ENCODE data around the gene RNF212.
"Not testable (repeated sequence)": the region's sequence is repeated elsewhere in the genome, so short reads cannot be mapped to it uniquely, and the experiment has no call there.

RNF212 gene

GRCh38 chr4:1047106-1047975 is 66.0 kb downstream of the RNF212 start:
- FAIRE-seq = no peak

DNA sequence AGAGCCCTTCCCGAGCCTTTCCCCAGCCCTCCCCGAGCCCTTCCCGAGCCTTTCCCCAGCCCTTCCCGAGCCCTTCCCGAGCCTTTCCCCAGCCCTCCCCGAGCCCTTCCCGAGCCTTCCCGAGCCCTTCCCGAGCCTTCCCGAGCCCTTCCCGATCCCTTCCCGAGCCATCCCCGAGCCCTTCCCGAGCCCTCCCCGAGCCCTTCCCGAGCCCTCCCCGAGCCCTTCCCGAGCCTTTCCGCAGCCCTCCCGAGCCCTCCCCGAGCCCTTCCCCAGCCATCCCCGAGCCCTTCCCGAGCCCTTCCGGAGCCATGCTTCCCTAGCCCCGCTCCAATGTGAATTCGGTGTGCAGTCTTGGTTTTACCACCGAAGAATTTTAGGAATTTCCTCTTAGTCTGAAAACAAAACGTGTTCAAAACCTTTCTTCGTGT is 66.8 kb downstream of the RNF212 start:
- not testable (repeated sequence) for FAIRE-seq

DNA sequence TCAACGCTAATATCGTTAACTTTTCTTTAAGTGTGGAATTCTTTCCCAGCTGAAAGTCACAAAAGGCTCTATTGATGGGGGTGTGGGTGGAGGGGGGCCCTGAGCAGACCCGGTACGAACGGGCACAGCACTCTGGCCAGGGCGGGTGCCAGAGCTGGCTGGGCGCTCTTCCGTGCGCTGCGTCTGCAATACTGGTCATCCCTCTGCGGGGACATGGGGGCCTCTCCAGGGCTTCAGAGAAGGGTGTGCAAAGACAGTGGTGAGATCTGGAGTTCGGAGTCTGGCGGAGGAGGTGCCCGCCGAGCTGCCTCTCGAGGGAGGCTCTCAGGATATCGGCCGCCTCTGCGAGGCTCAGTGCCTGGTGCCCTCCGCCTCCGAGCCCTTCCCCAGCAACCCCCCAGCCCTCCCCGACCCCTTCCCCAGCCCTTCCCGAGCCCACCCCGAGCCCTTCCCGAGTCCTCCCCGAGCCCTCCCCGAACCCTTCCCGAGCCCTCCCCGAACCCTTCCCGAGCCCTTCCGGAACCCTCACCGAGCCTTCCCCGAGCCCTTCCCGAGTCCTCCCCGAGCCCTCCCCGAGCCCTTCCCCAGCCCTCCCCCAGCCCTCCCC is 67.7 kb downstream of the RNF212 start:
- FAIRE-seq = no peak

GRCh38 chr4:1045193-1045594 is 68.2 kb downstream of the RNF212 start:
- no peak for FAIRE-seq

GRCh38 chr4:1044469-1045192 is 68.7 kb downstream of the RNF212 start:
- no peak for FAIRE-seq

DNA sequence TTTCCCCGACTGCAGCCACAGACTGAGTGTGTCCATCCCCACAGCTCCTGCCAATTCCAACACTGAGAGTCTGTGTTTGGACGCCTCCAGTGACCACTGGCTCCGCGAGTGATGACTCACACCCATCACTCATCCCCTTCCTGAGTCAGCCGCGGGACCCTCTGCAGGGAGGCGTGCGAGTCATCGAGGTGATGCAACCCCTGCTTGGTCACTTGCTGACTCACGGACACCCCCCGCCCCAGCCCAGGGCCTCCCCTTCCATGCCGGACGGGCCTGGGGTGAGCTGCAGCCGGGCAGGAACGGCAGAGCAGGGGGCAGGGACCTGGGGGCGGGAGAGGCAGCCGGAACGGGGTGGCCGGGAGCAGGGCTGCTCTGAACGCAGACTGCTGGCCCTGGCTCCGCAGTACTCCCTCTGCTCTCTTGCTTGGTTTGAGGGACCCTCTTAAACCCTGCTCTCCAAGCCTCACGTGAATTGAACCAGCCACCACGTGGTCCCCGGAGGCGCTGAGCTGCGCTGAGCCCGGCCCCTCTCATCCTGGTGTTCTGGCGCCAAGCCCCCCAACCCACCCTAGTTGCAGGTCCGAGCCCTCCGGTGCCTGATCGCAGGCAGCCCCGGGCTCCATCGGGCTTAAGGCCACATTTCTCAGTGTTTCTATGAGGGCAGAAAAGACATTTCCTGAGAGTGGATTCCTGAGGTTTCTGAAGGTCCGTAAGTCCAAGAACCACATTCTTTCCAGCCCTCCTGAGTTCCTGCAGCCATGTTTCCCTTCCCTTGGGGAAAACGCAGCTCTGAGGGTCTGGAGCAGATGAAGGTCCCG is 69.5 kb downstream of the RNF212 start:
- no peak for FAIRE-seq

GRCh38 chr4:1043162-1043561 is 70.2 kb downstream of the RNF212 start:
- no peak for FAIRE-seq

GRCh38 chr4:1042352-1043055 is 70.9 kb downstream of the RNF212 start:
- no peak for FAIRE-seq

GRCh38 chr4:1041936-1042330 is 71.4 kb downstream of the RNF212 start:
- FAIRE-seq = no peak

DNA sequence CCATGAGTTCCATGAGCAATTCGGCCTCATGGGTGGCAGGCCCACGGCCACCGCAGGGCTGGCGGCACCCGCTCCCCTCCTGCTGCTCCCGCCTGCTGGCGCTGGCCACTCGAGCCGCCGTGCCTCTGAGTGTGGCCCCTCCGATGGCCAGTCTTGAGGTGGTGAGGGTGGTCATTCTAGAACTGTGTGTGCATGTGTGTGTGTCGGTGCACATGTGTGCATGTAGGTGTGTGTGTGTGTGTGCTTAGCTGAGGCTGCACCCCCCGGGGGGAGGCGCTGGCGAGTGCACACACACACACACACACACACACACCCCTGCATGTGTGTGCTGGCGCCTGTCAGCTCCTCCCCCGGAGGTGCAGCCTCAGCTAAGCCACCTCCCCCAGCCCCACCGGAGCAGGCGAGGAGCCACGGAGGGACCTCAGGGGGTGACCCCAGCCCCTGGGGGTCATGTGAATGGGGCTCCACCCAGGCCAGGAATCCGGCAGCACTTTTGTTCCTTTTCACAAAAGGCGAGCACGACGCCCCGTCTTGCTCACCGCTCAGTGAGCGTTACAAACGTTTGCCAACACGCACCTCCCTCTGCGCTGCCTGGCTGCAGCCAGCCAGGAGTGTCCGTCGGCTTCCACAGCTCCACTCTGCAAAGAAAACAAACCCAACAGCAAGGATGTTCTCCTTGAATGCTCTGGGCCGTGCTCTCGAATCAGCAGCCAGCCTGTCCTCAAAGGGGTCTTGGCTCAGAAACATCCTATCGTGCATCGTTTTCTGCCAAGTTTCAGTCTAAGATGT is 72.0 kb downstream of the RNF212 start:
- no peak for FAIRE-seq

DNA sequence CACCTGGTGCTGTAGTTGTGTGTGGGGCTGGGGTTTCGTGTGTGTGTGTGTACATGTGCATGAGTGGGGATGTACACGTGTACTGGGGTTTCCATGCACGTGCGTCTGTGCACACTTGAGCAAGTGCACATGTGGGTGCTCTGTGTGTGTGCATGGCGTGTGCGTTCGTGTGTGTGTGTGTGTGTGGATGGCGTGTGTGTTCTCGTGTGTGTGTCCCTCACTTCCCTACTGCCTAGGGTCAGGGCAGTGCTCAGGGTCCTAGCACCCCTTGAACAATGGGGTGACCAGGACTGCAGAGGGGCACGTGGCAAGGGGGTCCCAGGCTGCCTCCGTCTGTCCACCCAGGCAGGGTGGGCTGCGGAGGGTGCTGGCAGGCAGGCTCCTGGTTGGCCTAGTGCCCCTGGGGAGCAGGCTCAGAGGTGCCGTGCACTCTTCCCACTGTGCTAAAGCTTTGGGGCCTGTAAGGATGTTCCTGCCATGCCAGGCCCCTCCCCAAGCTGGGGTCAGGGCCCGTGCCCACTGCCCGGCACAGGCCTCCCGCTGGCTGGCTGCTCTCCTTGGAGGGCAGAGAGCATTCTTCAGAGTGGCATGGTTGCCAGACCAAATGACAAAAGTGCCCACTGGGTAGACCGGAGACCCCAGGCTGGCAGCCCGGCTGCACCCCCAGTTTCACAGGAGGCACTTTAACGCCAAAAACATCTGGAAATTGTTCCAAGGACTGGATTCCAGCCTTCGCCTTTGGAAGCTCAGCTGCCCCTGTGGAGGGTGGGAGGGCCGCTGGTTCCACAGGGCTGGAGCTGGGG is 72.8 kb downstream of the RNF212 start:
- no peak for FAIRE-seq

- FAIRE-seq = no peak
Observed at GRCh38 chr4:1039493-1040343, 73.6 kb downstream of the RNF212 start.

GRCh38 chr4:1038948-1039492 is 74.3 kb downstream of the RNF212 start:
- FAIRE-seq = no peak

GRCh38 chr4:1036976-1037810 is 76.2 kb downstream of the RNF212 start:
- FAIRE-seq = no peak

DNA sequence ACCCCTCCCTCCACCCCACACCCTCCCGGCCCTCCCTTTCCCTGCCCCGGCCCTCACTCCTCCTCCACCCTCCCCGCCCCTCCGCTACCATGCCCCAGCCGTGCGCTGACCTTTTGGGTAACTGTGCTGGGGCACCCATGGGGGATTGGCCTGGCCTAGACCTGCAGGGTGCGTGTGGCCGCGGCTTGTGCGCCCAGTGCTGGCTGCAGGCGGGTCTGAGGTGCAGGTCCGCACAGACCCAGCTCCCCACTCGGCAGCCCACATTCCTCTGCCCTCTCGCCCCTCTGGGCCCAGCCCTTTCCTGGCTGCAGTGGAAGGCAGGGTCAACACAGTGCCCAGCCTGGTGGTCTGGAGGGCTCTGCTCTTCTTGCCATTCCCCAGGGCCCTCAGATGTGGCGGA is 77.3 kb downstream of the RNF212 start:
- no peak for FAIRE-seq

- FAIRE-seq = no peak
Observed at GRCh38 chr4:1035510-1035909, 77.9 kb downstream of the RNF212 start.

DNA sequence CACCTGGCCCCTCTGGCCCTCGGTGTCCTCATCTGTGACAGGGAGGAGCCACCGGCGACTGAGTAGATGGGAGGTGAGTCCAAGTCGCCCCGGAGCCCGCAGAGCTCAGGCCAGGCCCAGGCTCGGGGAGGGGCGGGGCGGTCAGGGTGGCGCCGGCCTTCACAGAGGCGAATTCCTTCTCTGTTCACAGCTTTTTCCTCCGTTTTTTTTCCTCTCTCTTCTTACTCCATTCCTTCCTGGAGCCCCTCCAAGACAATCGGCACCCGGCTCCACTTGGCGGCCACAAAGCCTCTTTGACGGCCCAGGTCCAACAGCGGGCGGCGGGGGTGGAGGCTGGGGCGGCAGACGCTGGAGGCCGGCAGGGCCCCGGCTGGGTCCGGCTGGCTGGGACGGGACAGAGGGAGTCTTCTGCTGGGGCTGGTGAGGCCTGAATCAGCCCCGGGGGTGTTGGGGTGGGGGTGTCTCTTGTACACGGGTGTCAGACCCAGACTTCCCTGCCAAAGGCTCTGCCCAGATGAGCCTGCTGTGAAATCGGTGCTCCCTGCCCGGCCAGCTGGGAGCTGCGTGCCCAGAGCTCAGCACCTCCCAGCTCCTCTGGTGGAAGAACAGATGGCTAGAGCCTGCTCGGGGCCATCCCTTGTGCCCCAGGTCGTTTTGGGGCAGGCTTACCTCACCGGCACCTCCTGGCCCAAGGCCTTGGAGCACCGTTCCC is 79.4 kb downstream of the RNF212 start:
- no peak for FAIRE-seq
